Measurements from ENCODE around the gene RBM4B.

The RBM4B gene

GRCh38 chr11:66720899-66721470, 43.3 kb upstream of the RBM4B start:
- Histone ChIP-seq H3F3A (ENCODE audit: low read depth) (peaks cover 6% of the 10 kb centered on the region; the same call in 1 of the 2 replicates), H3K36me3 (ENCODE audit: insufficient read depth, low read length) (no peaks in the 10 kb centered on the region), H3K4me2 (ENCODE audit: low read depth, low read length, poor library complexity, severe bottlenecking) (peak overlapping the region; percentile 96), H3K79me2 (ENCODE audit: insufficient read depth, low read length) (peaks cover 19% of the 10 kb centered on the region; the same call in 1 of the 2 replicates), H2AFZ (ENCODE audit: low read length) (no peak overlapping the region), H3K9ac (ENCODE audit: low read depth, low read length, poor library complexity, severe bottlenecking) (peak overlapping the region; percentile 91), H3K4me3 (ENCODE audit: low read length, poor library complexity, severe bottlenecking) (peak overlapping the region; percentile 83), H3K4me1 (ENCODE audit: insufficient read depth, low read length, poor library complexity, severe bottlenecking) (peaks cover 65% of the 10 kb centered on the region), H3K9me2 (replicated peaks; ENCODE audit: low read depth, low read length) (no peaks in the 10 kb centered on the region), H3K9me3 (ENCODE audit: insufficient read depth, low read depth, low read length) (no peaks in the 10 kb centered on the region), H3K27me3 (ENCODE audit: insufficient read depth, low read length, poor library complexity, severe bottlenecking) (no peaks in the 10 kb centered on the region), H4K20me1 (ENCODE audit: insufficient read depth, low read length, poor library complexity, severe bottlenecking) (no peaks in the 10 kb centered on the region)
- TF ChIP-seq EZH2phosphoT487 (IDR thresholded peaks at IDR 0.05; ENCODE audit: borderline replicate concordance) (no peak), CTCF (conservative IDR thresholded peaks at IDR 0.05; ENCODE audit: low read length) (no peak)

- H3K36me3 ChIP-seq (ENCODE audit: insufficient read depth, low read length) = peaks cover under 1% of the 10 kb centered on the region; the same call in 1 of the 2 replicates
Measured at GRCh38 chr11:66720223-66720898, 42.7 kb upstream of the RBM4B start.

More at GRCh38 chr11:66720223-66720898, 42.7 kb upstream of the RBM4B start:
- Histone ChIP-seq H4K20me1 (ENCODE audit: insufficient read depth, low read length, poor library complexity, severe bottlenecking) (no peaks in the 10 kb centered on the region), H3K9me2 (replicated peaks; ENCODE audit: low read depth, low read length) (no peaks in the 10 kb centered on the region), H3K4me1 (ENCODE audit: insufficient read depth, low read length, poor library complexity, severe bottlenecking) (peaks cover 60% of the 10 kb centered on the region), H3K4me2 (ENCODE audit: low read depth, low read length, poor library complexity, severe bottlenecking) (peak overlapping the region; percentile 96), H3K27me3 (ENCODE audit: insufficient read depth, low read length, poor library complexity, severe bottlenecking) (no peaks in the 10 kb centered on the region), H3K79me2 (ENCODE audit: insufficient read depth, low read length) (peaks cover 17% of the 10 kb centered on the region; the same call in 1 of the 2 replicates), H3K9ac (ENCODE audit: low read depth, low read length, poor library complexity, severe bottlenecking) (peak overlapping the region; percentile 91), H3K4me3 (ENCODE audit: low read length, poor library complexity, severe bottlenecking) (peak overlapping the region; percentile 83), H3K9me3 (ENCODE audit: insufficient read depth, low read depth, low read length) (no peaks in the 10 kb centered on the region), H3F3A (ENCODE audit: low read depth) (peaks cover 6% of the 10 kb centered on the region; the same call in 1 of the 2 replicates), H2AFZ (ENCODE audit: low read length) (no peak overlapping the region)
- TF ChIP-seq CTCF (conservative IDR thresholded peaks at IDR 0.05; ENCODE audit: low read length) = no peak
- TF ChIP-seq EZH2phosphoT487 (IDR thresholded peaks at IDR 0.05; ENCODE audit: borderline replicate concordance) = no peak

Measured in Loucy (cell line).